NCI-H748 (cell line): ENCODE measurements around the gene ATP2C2.
A peak's percentile ranks its signal among the peaks of the same experiment; 100 is the strongest.
"Not testable (repeated sequence)": the region's sequence is repeated elsewhere in the genome, so short reads cannot be mapped to it uniquely, and the experiment has no call there.

Experiments
- DNase-seq: peaks from one replicate; lab custom pipeline; 2025; ENCODE audit not compliant: unreplicated experiment; lab: John Stamatoyannopoulos, UW

Gene ATP2C2, protein sequence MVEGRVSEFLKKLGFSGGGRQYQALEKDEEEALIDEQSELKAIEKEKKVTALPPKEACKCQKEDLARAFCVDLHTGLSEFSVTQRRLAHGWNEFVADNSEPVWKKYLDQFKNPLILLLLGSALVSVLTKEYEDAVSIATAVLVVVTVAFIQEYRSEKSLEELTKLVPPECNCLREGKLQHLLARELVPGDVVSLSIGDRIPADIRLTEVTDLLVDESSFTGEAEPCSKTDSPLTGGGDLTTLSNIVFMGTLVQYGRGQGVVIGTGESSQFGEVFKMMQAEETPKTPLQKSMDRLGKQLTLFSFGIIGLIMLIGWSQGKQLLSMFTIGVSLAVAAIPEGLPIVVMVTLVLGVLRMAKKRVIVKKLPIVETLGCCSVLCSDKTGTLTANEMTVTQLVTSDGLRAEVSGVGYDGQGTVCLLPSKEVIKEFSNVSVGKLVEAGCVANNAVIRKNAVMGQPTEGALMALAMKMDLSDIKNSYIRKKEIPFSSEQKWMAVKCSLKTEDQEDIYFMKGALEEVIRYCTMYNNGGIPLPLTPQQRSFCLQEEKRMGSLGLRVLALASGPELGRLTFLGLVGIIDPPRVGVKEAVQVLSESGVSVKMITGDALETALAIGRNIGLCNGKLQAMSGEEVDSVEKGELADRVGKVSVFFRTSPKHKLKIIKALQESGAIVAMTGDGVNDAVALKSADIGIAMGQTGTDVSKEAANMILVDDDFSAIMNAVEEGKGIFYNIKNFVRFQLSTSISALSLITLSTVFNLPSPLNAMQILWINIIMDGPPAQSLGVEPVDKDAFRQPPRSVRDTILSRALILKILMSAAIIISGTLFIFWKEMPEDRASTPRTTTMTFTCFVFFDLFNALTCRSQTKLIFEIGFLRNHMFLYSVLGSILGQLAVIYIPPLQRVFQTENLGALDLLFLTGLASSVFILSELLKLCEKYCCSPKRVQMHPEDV

DNA sequence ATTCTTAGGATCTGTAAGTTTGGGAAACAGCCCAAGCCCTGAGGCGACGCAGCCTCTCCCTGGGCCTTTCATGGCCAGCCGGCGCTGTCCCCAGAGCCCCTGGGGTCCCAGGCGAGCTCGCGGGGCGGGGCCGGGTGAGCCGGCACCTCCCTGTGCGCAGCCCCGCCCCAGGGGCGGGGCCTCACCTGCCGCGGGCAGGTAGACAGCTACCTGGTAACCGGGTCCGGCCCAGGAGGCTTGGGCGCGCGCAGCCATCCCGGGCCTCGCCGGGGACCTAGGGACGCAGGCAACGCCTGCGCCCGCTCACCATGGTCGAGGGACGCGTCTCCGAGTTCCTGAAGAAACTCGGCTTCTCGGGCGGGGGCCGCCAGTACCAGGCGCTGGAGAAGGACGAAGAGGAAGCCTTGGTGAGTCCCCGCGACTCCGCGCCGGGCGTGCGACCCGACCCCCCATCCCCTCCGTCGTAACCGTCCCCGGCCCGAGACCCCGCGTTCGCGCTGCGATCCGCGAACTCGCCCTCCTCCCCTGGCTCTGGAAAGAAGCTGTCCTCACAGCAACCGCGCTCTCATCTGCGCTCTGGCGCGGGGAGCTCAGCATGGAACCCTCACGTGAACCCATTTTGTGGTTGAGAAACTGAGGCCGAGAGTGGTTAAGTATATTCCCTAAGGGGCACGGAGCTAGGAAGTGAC lies at the start of gene ATP2C2:
Gene ATP2C2 (plus strand): TSS at position 231 of the 689 bp plus-strand sequence. CDS start 78 bp downstream, at position 309.
- DNase-seq = peak; percentile 82

DNA sequence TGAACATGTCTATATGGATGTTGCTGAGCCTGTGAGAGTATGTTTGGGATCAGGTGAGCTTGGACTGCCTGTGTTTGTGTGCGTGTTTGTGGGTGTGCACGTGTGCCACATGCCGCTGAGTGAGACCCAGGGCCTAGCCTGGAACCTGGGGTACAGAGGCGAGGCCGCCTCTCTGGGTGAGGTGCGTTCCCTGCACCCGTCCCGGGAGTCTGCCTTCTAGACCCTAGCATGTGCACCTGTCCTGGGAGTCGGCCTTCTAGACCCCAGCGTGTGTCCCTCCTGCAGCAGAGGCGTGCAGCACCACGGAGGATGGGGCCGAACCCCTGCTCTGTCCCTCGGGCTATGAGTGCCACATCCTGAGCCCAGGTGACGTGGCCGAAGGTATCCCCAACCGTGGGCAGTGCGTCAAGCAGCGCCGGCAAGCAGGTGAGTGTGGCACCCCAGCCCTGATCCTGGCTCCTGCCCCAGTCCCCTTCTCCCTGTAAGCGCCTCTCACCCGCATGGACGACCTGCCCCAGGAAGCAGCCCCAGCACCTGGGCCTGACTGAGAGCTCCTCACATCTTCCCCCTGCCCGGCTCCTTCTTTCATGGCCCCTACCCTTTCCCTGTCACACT lies 49.1 kb upstream of the ATP2C2 start:
- no peak for DNase-seq

DNA sequence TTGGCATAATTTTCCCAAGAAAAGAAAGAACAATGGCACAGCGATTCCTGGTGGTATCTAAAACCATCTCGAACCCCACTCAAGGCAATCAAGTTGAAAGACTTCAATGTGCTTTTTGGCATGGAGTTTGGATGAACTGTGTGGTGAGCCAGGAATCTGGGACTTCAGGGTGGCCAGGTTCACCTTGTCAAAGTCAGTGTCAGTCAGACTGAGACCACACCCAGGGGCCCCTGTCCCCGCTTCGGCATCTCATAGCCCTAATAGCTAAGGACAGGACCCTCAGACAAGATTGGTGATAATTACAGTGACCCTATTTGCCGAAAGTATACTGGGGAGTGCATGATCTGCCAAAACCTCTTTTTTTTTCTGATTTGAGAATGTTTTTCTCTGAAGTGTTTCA lies 47.8 kb upstream of the ATP2C2 start:
- no peak for DNase-seq

DNA sequence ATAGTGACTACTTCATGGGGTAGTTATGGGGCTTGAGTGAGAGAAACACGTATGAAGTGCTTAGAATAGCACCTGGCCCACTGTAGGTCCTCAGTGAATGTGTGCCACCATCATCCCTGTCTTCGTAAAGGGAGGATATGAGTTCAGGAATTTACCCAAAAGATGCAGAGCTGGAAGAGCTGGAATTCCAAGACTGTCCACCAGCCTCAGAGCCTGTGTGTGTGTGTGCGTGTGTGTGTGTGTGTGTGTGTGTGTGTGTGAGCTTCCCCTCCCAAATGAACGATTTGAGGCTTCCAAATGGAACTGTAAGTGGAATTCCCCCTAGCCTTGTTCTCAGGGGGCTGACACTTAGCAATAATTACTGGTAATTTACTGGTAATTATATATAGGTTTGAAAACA lies 46.4 kb upstream of the ATP2C2 start:
- no peak for DNase-seq

DNA sequence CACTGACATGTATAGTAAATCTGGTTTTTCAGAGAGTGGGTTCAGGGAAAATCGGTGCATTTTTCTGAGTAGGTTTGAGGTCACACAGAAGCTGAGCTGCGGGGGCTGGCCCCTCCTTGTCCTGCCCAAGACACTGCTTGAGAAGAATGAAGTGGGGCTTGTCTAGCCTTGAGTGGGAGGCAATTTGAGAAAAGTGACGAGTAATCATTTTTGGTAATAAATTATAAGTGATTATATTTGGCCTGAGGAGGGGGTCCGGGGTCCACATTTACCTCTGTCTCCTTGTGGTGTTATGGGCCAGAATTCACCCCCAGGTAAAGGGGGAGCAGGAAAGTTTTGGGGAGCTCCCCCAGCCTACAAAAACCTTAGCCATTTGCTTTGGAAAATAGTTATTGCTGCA lies 45.6 kb upstream of the ATP2C2 start:
- DNase-seq = no peak

DNA sequence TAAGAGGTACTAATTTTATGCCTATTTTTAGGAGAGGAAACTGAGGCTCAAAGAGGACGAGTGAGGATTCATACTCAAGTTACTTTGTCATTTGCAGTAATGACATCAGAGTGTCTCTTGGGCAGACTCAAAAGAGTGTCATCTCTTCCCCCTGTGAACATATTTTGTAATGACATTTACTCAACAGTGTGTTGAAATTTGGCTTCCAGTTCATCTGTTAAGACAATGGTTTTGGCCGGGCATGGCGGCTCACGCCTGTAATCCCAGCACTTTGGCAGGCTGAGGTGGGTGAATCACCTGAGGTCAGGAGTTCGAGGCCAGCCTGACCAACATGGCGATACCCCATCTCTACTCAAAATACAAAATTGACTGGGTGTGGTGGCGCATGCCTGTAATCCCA lies 44.7 kb upstream of the ATP2C2 start:
- DNase-seq = no peak

DNA sequence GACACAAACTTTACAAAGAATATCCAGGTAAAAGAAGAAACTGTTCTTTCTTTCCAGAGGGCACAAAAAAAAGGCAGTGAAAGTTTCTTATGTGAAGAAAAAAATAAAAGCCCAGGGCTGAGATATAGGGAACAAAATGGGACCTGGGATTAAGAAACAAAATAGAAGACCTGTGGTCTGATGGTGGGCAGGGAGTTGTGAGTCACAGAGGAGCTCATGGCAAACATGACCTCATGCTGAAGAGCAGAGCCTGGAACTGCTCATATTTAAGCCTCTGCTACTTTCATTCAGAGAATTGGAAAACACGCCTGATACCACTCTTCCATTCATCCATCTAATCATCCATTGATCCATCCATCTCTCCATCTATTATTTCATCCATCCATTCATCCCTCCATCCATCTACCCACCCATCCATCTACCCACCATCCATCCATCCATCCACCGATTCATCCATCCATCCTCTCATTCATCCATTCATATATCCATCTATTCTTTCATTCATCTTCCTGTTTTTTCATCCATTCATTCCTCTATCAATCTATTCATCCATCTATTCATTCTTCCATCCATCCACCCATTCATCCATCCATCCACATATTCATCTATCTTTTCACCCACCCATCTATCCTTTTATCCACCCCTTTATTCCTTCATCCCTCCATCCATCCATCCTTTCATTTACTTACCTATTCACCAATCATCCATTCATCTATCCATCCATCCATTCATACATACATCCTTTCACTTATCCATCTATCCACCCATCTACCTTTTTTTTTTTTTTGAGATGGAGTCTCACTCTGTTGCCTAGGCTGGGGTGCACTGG lies 43.7 kb upstream of the ATP2C2 start:
- DNase-seq = no peak

DNA sequence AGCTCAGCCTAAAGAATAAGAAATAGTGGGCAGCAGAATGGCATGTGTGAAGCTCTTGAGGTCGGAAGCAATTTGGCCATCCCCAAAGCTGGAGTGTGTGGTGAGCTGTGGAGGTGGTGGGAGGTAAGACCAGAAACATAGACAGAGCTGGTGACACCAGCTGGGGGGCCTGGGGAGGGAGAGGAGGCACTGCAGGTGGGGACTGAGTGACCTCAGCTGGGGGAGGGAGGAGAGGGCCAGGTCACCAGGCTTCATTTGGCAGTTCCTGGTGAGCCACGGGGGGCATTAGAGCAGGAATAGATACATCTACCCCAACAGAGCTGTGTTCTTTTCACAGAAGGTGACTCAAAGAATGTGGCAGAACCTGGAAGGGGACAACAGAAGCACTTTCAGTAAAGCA lies 41.8 kb upstream of the ATP2C2 start:
- no peak for DNase-seq

DNA sequence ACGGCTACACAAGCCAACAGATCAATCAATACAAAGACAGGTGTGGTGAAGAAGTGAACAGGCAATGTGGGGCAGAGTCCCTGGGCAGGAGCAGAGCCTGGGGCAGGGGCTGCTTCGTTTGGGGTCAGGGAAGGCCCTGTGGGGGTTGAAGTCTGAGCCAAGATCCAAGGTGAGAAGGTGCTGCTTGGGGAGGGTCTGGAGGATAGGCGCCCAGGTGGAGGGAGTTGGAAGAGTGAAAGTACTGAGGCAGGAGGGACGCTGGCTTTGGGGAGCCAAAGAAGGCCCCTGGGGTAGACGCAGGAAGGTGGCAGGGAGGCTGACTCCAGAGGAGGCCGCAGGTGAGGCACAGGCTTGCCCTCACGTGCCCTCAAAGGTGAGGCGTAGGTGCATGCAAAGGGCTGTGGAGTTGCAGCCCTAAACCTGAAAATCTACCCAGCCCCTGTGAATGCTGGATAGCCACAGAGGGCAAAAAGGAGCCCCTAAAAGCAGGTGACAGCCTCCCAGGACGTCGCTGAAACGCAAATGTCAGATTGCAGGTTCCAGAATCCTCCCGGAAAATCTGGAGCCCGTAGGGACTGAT lies 40.3 kb upstream of the ATP2C2 start:
- DNase-seq = no peak

DNA sequence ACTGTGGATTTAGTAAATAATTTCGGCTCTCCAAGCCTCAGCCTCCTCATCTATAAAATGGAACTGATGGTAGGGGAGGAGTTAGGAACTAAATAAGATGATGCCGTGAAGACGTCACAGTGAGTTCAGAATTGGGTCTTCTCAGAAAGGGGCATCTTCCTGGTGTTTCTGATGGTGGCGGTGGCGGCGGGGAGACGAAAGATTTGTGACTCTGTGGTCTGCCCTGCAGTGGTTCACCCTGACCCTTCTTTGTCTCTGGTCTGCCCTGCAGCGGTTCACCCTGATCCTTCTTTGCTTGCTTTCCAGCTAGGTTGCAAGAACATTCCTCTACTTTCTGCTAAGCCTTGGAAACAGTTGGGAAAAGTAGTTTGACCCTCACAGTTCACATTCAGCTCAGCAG lies 39.3 kb upstream of the ATP2C2 start:
- no peak for DNase-seq

DNA sequence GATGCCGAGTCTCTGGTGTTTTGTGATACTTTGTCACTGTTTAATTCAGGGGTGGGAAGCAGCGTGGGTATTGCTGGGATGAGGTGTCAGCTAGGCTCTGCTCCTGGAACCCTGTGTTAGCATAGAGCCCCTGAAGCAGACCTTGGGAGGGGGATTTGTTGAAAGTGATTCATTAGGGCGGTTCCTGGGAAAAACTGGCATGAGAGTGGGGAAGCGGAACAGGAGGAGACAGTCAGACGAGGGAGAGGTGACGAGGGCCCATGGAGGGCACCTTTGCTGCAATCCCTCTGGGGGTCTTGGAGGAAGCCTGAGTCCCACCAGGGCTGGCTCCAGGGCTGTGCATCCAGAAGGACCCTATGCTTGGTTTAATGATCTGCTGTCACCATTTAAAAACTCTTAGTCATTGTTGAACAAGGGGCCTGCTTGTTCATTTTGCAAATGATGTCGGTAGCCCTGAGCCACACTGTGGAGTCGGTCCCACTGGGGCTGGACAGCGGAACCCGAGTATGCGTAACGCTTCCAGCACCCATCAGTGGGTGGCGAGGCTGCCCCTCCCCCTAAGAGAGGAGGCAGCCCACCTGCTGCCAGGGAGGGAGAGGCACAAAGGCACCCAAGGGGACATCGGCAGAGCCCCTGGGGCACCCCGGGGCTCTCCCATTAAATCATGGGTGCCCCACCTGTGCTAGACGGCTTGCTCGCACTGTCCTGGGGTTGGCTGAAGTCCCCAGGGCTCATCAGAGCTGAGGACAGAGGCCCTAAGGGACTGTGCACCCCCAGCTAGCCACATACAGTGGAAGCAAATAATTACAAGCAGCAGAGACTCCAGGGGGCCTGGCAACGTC lies 38.3 kb upstream of the ATP2C2 start:
- no peak for DNase-seq

DNA sequence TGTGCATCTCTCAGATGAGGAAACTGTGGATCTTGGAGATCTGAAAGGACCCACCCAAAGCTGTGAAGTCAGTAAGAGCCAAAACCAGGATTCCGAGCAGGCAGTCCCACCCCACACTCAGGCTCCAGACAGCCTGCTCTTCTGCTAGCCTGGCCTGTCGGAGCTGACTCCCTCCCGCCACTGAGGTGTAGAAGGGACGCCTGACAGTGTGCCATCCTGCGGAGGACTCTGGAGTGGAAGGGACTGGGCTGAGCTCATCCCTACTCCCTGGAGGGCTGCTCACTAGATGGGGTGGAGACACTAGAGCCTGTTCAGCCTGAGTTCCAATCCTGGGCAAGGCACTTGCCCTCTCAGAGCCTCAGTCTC lies 37.7 kb upstream of the ATP2C2 start:
- no peak for DNase-seq

DNA sequence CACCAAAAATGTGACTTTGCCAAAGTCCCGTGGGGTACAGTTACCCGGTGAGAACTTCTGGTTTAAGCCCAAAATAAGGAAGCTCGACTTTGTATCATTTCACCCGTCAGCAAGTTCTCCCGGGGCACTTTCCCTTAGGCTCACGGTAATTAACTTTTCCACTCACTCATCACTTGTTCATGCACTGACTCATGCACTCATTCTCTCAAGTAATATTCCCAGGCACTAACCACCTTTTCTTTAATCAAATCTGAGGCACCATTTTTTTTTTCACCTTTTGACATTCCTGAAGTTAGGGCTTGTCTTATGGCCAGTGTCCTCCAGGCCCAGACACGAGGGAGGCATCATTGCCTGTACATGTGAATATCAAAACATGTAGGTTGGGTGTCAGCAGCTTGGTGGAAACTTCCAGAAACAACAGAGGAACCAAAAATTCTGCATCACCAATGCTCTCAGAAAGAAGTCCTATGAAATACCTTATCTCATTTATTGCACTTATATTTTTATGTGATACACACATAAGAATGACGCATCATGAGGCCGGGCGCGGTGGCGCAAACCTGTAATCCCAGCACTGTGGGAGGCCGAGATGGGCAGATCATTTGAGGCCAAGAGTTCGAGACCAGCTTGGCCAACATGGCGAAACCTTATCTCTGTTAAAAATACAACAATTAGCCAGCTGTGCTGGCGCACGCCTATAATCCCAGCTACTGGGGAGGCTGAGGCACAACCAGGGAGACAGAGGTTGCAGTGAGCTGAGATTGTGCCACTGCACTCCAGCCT lies 36.1 kb upstream of the ATP2C2 start:
- no peak for DNase-seq

DNA sequence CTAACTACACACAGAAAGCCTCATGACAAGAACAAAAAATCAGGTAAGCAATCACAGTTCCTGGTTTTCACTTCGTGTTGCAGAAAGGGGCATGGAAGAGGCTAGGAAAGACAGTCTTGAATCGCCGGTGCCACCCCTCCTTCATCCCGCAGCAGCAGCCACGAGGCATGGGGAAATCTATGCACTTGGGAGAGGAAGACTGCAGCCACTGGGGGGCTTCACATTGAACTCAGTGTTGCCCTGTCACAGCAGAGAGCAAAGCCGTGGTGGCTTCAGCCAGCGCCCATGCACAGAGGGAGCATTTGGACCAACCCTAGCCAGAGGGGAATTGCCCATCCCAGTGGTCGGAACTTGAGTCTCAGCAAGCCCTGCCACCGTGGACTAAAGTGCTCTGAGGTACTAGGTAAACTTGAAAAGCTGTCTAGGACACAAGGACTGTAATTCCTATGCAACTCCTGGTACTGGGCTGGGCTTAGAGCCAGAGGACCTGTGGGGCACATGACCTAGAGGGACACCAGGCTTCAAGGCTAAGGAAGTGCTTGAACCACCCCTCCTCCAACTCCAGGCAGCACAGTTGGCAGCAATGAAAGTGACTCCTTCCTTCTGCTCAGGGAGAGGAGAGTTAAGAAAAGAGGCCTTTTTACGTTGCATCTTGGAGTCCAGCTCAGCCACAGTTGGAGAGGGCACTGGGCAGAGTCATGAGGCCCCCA lies 35.2 kb upstream of the ATP2C2 start:
- no peak for DNase-seq

DNA sequence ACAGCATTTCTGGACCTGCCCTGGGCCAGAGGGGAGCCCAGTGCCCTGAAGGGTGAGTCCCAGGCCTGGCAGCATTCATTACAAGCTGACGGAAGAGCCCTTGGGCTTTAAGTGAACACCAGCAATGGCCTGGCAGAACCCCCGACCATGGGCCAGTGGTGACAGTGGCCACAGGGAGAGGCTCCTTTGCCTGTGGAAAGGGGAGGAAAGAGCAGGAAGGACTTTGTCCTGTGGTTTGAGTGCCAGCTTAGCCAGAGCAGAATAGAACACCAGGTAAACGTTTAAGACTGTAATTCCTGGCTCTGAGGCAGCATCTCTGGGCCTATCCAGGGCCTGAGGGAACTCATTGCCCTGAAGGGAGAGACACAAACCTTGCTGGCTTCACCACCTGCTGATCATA lies 34.3 kb upstream of the ATP2C2 start:
- DNase-seq = no peak

DNA sequence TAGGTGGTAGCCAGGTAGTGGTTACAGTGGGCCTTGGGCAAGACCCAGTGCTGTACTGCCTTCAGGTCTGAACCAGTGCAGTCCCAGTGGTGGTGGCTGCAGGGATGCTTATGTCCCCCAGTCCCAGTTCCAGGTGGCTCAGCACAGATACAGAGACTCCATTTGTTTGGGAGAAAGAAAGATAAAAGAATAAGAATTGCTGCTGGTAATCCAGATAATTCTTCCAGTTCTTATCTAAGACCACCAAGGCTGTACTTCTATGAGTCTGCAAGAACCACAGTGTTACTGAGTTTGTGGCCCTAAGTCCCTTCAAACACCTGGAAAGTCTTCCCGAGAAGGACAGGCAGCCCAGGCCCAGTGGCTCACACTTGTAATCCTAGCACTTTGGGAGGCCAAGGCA lies 33.9 kb upstream of the ATP2C2 start:
- DNase-seq = no peak

DNA sequence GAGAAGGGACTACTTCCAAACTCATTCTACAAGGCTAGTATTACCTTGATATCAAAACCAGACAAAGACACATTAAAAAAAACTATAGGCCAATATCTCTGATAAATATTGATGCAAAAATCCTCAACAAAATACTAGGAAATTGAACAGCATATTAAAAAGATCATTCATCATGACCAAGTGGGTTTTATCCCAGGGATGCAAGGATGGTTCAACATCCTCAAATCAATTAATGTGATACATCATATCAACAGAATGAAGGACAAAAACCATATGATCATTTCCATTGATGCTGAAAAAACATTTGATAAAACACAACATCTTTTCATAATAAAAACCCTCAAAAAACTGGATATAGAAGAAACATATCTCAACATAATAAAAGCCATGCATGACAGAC lies 31.1 kb upstream of the ATP2C2 start:
- DNase-seq = not testable (repeated sequence)

DNA sequence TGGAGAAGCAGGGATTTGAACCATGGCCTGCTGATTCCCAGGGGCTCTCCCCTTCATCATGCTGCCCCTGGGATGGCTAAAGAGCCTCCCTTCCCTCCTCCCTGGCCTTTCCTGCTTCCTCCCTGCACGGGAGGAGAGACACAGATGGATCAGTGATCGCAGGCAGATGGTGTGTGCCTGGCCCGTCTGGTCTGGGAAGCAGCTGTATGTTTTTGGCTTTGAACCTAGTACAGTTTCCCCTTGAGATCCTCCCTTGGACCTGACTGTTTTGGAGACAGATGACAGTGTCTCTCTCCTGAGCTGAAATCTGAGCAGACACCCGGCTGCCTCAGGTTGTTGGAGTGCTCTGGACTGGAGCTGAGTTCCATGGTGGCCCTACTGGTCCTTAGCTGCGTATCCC lies 29.0 kb upstream of the ATP2C2 start:
- DNase-seq = no peak
